ENCODE data around the gene MYO3B. TPM values are rescaled to one million over a fixed set of nuclear protein-coding genes. Genes with fewer than 3 reads are reported as not detected.

Gene MYO3B
- polyA plus RNA-seq, 1 donor (not counting 4 experiments of a cell fraction or from before 2014, with no cell fraction given) = 4.4 TPM

- Histone ChIP-seq H2AFZ (ENCODE audit: control insufficient read depth, low read length) (no peak overlapping the region), H3K9me1 (ENCODE audit: control insufficient read depth, extremely low read depth, insufficient read depth, low read length) (no peaks in the 10 kb centered on the region), H3K4me1 (ENCODE audit: control insufficient read depth, extremely low read depth, insufficient read depth, low read length) (no peaks in the 10 kb centered on the region), H3K9me3 (ENCODE audit: control insufficient read depth, low read depth, low read length) (no peaks in the 10 kb centered on the region), H3K36me3 (ENCODE audit: control insufficient read depth in 2 of 2, extremely low read depth in 1 of 2, insufficient read depth in 2 of 2, low read length in 2 of 2) (no peaks in the 10 kb centered on the region), H4K20me1 (ENCODE audit: control insufficient read depth, extremely low read depth, insufficient read depth, low read length) (no peaks in the 10 kb centered on the region), H3K4me2 (ENCODE audit: control insufficient read depth, extremely low read depth, insufficient read depth, low read depth, low read length) (no peak overlapping the region), H3K4me3 (ENCODE audit: control insufficient read depth in 2 of 3, extremely low read depth in 1 of 3, insufficient read depth in 2 of 3, low read depth in 1 of 3, low read length in 3 of 3) (no peak overlapping the region), H3K27ac (ENCODE audit: control insufficient read depth, insufficient read depth, low read length) (no peak overlapping the region), H3K27me3 (ENCODE audit: control insufficient read depth, extremely low read depth, insufficient read depth, low read length) (no peaks in the 10 kb centered on the region), H3K9ac (ENCODE audit: control insufficient read depth, extremely low read depth, insufficient read depth, low read length) (no peak overlapping the region), H3K79me2 (ENCODE audit: control insufficient read depth, insufficient read depth, low read length) (no peaks in the 10 kb centered on the region)
- TF ChIP-seq EZH2 (IDR thresholded peaks at IDR 0.05; ENCODE audit: low read length) (no peak), CTCF (optimal IDR thresholded peaks at IDR 0.05 in 1 of 3, IDR thresholded peaks at IDR 0.05 in 1 of 3, conservative IDR thresholded peaks at IDR 0.05 in 1 of 3; ENCODE audit: extremely low read depth in 1 of 3, insufficient read depth in 2 of 3, low read length in 3 of 3) (no peak)
- no peak for DNase-seq (ENCODE audit: low read depth, low spot score)
- FAIRE-seq = no peak
- dilution Hi-C loops (cut with MboI; ENCODE audit: extremely low pct_ligation_motif_present, low sequenced_read_pairs) = no loop called here
Observed at GRCh38 chr2:170428868-170429267, 250.9 kb downstream of the MYO3B start.

- H3K4me1 ChIP-seq (ENCODE audit: control insufficient read depth, extremely low read depth, insufficient read depth, low read length) = no peaks in the 10 kb centered on the region
- DNase-seq (ENCODE audit: low read depth, low spot score) = no peak
- no peak overlapping the region for H3K9ac ChIP-seq (ENCODE audit: control insufficient read depth, extremely low read depth, insufficient read depth, low read length)
- H4K20me1 ChIP-seq (ENCODE audit: control insufficient read depth, extremely low read depth, insufficient read depth, low read length) = no peaks in the 10 kb centered on the region
- TF ChIP-seq CTCF (optimal IDR thresholded peaks at IDR 0.05 in 1 of 3, IDR thresholded peaks at IDR 0.05 in 1 of 3, conservative IDR thresholded peaks at IDR 0.05 in 1 of 3; ENCODE audit: extremely low read depth in 1 of 3, insufficient read depth in 2 of 3, low read length in 3 of 3) (no peak), EZH2 (IDR thresholded peaks at IDR 0.05; ENCODE audit: low read length) (no peak)
- H3K4me2 ChIP-seq (ENCODE audit: control insufficient read depth, extremely low read depth, insufficient read depth, low read depth, low read length) = no peak overlapping the region
- dilution Hi-C loops (cut with MboI; ENCODE audit: extremely low pct_ligation_motif_present, low sequenced_read_pairs) = no loop called here
- H3K4me3 ChIP-seq (ENCODE audit: control insufficient read depth in 2 of 3, extremely low read depth in 1 of 3, insufficient read depth in 2 of 3, low read depth in 1 of 3, low read length in 3 of 3) = no peak overlapping the region
- H3K9me1 ChIP-seq (ENCODE audit: control insufficient read depth, extremely low read depth, insufficient read depth, low read length) = no peaks in the 10 kb centered on the region
- H3K36me3 ChIP-seq (ENCODE audit: control insufficient read depth in 2 of 2, extremely low read depth in 1 of 2, insufficient read depth in 2 of 2, low read length in 2 of 2) = no peaks in the 10 kb centered on the region
- no peaks in the 10 kb centered on the region for H3K27me3 ChIP-seq (ENCODE audit: control insufficient read depth, extremely low read depth, insufficient read depth, low read length)
- peak; percentile 17 for FAIRE-seq
- no peaks in the 10 kb centered on the region for H3K9me3 ChIP-seq (ENCODE audit: control insufficient read depth, low read depth, low read length)
- H3K79me2 ChIP-seq (ENCODE audit: control insufficient read depth, insufficient read depth, low read length) = no peaks in the 10 kb centered on the region
- no peak overlapping the region for H3K27ac ChIP-seq (ENCODE audit: control insufficient read depth, insufficient read depth, low read length)
- no peak overlapping the region for H2AFZ ChIP-seq (ENCODE audit: control insufficient read depth, low read length)
Observed at GRCh38 chr2:170432823-170433222, 254.9 kb downstream of the MYO3B start.
